GM18511 (cell line): ENCODE measurements around the gene LAG3.
"Not testable (repeated sequence)": the region's sequence is repeated elsewhere in the genome, so short reads cannot be mapped to it uniquely, and the experiment has no call there.

Source experiments
- ATAC-seq: cut with Tn5 transposase; IDR thresholded peaks from one replicate; pipeline ENCODE4 v1.9.1; 2021; ENCODE audit warnings: mild to moderate bottlenecking, moderate library complexity; ENCODE audit not compliant: unreplicated experiment

The LAG3 gene

GRCh38 chr12:6772331-6772695 lies at the start of gene LAG3:
LAG3 (plus strand) TSS chr12:6772520; CDS start chr12:6772853, 333 bp downstream.
- ATAC-seq = no peak

- ATAC-seq = no peak
Observed at GRCh38 chr12:6722863-6723262, 49.5 kb upstream of the LAG3 start.

GRCh38 chr12:6723607-6724408 lies 48.5 kb upstream of the LAG3 start, which contains the start of gene COPS7A:
COPS7A (plus strand) TSS chr12:6724046; CDS start chr12:6724657, 611 bp downstream.
- ATAC-seq = peak; percentile 95

- peak; percentile 40 for ATAC-seq
Observed at GRCh38 chr12:6724409-6724797, 47.9 kb upstream of the LAG3 start.

GRCh38 chr12:6725350-6725749 lies 47.0 kb upstream of the LAG3 start:
- ATAC-seq = no peak

GRCh38 chr12:6729186-6729585 lies 43.1 kb upstream of the LAG3 start:
- no peak for ATAC-seq

GRCh38 chr12:6730169-6730568 lies 42.2 kb upstream of the LAG3 start:
- no peak for ATAC-seq

- no peak for ATAC-seq
Observed at GRCh38 chr12:6734506-6735387, 37.6 kb upstream of the LAG3 start.

GRCh38 chr12:6735448-6736191 lies 36.7 kb upstream of the LAG3 start:
- no peak for ATAC-seq

GRCh38 chr12:6736754-6737153 lies 35.6 kb upstream of the LAG3 start:
- ATAC-seq = no peak

GRCh38 chr12:6742080-6742479 lies 30.2 kb upstream of the LAG3 start:
- not testable (repeated sequence) for ATAC-seq

GRCh38 chr12:6742834-6743233 lies 29.5 kb upstream of the LAG3 start:
- ATAC-seq = no peak

- not testable (repeated sequence) for ATAC-seq
Observed at GRCh38 chr12:6743300-6743699, 29.0 kb upstream of the LAG3 start.

- ATAC-seq = no peak
Observed at GRCh38 chr12:6745741-6746525, 26.4 kb upstream of the LAG3 start.

- ATAC-seq = no peak
Observed at GRCh38 chr12:6747216-6747615, 25.1 kb upstream of the LAG3 start.

GRCh38 chr12:6748761-6749160 lies 23.6 kb upstream of the LAG3 start:
- ATAC-seq = no peak

- ATAC-seq = no peak
Observed at GRCh38 chr12:6750506-6750905, 21.8 kb upstream of the LAG3 start.

GRCh38 chr12:6751767-6752166 lies 20.6 kb upstream of the LAG3 start:
- no peak for ATAC-seq

- ATAC-seq = peak; percentile 11
Observed at GRCh38 chr12:6752167-6752920, 20.0 kb upstream of the LAG3 start.
